Breast epithelium (tissue), 3 donors: ENCODE measurements around the gene ZFYVE21.

ENCODE experiments used
- CTCF ChIP-seq, 3 donors: fragments of 450-650 bp; IDR thresholded peaks; one replicate each; pipeline ENCODE4 v1.5.1; 2016 to 2017; ENCODE audit warnings: antibody characterized with exemption in 3 of 3, mild to moderate bottlenecking in 3 of 3, moderate library complexity in 3 of 3
- POLR2A ChIP-seq: fragments of 450-650 bp; IDR thresholded peaks from one replicate; pipeline ENCODE4 v1.6.1; 2016; ENCODE audit warnings: antibody characterized with exemption, mild to moderate bottlenecking, moderate library complexity
- POLR2AphosphoS5 ChIP-seq, 3 donors: sonication (generic); formaldehyde crosslinking; IDR thresholded peaks; one replicate each; pipeline ENCODE4 v1.6.1; 2017; ENCODE audit warnings: antibody characterized with exemption in 3 of 3

- TF ChIP-seq CTCF (IDR thresholded peaks at IDR 0.05) (no peak), POLR2A (no peak), POLR2AphosphoS5 (IDR thresholded peaks at IDR 0.05) (no peak)
Measured at GRCh38 chr14:103724116-103724515, 8.5 kb downstream of the ZFYVE21 start.
